ENCODE measurements around the gene FPGS. TPM values are rescaled to one million over a fixed set of nuclear protein-coding genes. Genes with fewer than 3 reads are reported as not detected.

FPGS gene
- total RNA-seq, 2 experiments from 2014 or later: 132 to 147 TPM

- ChIA-PET CTCF (ENCODE audit: unreplicated experiment) (no interaction called here), POLR2A (interaction anchor here (1.0 to 1.1 kb wide), 2 partner anchors 10 to 20 kb away, joined by 4 to 8 read pairs; no protein-coding TSS in a partner anchor)
- Histone ChIP-seq H3K4me3 (ENCODE audit: low read depth, low read length, poor library complexity, severe bottlenecking) (no peak overlapping the region), H3K4me2 (ENCODE audit: low read length) (no peak overlapping the region), H2AFZ (ENCODE audit: low read length) (no peak overlapping the region), H3K4me1 (ENCODE audit: insufficient read depth, low read length, poor library complexity, severe bottlenecking) (no peaks in the 10 kb centered on the region), H3K36me3 (ENCODE audit: insufficient read depth, low read length) (no peaks in the 10 kb centered on the region), H4K20me1 (ENCODE audit: insufficient read depth, low read length) (no peaks in the 10 kb centered on the region), H3K79me2 (ENCODE audit: insufficient read depth, low read depth, low read length) (no peaks in the 10 kb centered on the region), H3K27ac (ENCODE audit: low read depth, low read length, poor library complexity, severe bottlenecking) (no peak overlapping the region), H3K9me3 (ENCODE audit: low read length) (peaks cover 11% of the 10 kb centered on the region; the same call in 1 of the 2 replicates), H3K9me2 (ENCODE audit: insufficient read depth, low read length) (no peaks in the 10 kb centered on the region)
- intact Hi-C loops (cut with micrococcal nuclease; ENCODE audit: unreplicated experiment): no loop called here
- TF ChIP-seq CTCF (conservative IDR thresholded peaks at IDR 0.05; ENCODE audit: low read length) (no peak), EZH2phosphoT487 (IDR thresholded peaks at IDR 0.05; ENCODE audit: borderline replicate concordance, low read depth, low read length) (no peak)
- DNase-seq (ENCODE audit: low spot score): no peak
- BruUV-seq (replicated peaks): no TSS peak
Measured at GRCh38 chr9:127853312-127854183, 50.9 kb downstream of the FPGS start.

GRCh38 chr9:127854184-127854806 lies 51.6 kb downstream of the FPGS start, which contains the start of gene ENG:
Gene ENG (minus strand): TSS chr9:127854658. CDS start chr9:127854355, 303 bp downstream.
- H3K36me3 ChIP-seq (ENCODE audit: insufficient read depth, low read length): no peaks in the 10 kb centered on the region
- no TSS peak for BruUV-seq (replicated peaks)
- no peaks in the 10 kb centered on the region for H4K20me1 ChIP-seq (ENCODE audit: insufficient read depth, low read length)
- no peak within 1 kb of the TSS for H2AFZ ChIP-seq (ENCODE audit: low read length)
- no peak within 1 kb of the TSS for H3K4me3 ChIP-seq (ENCODE audit: low read depth, low read length, poor library complexity, severe bottlenecking)
- no peaks in the 10 kb centered on the region for H3K79me2 ChIP-seq (ENCODE audit: insufficient read depth, low read depth, low read length)
- ChIA-PET POLR2A (interaction anchor here (0.6 to 1.1 kb wide), 3 partner anchors 9 to 21 kb away, joined by 3 to 8 read pairs (median 6); no protein-coding TSS in a partner anchor), CTCF (ENCODE audit: unreplicated experiment) (no interaction called here)
- H3K4me1 ChIP-seq (ENCODE audit: insufficient read depth, low read length, poor library complexity, severe bottlenecking): no peaks in the 10 kb centered on the region
- H3K4me2 ChIP-seq (ENCODE audit: low read length): no peak within 1 kb of the TSS
- no peak within 1 kb of the TSS for H3K27ac ChIP-seq (ENCODE audit: low read depth, low read length, poor library complexity, severe bottlenecking)
- intact Hi-C loops (cut with micrococcal nuclease; ENCODE audit: unreplicated experiment): no loop called here
- TF ChIP-seq CTCF (conservative IDR thresholded peaks at IDR 0.05; ENCODE audit: low read length) (no peak), EZH2phosphoT487 (IDR thresholded peaks at IDR 0.05; ENCODE audit: borderline replicate concordance, low read depth, low read length) (no peak)
- no peaks in the 10 kb centered on the region for H3K9me2 ChIP-seq (ENCODE audit: insufficient read depth, low read length)
- peaks cover 7% of the 10 kb centered on the region; the same call in 1 of the 2 replicates for H3K9me3 ChIP-seq (ENCODE audit: low read length)
- DNase-seq (ENCODE audit: low spot score): no peak

All from OCI-LY7 (cell line).